ENCODE data around the gene ANXA5.

ANXA5 gene

DNA sequence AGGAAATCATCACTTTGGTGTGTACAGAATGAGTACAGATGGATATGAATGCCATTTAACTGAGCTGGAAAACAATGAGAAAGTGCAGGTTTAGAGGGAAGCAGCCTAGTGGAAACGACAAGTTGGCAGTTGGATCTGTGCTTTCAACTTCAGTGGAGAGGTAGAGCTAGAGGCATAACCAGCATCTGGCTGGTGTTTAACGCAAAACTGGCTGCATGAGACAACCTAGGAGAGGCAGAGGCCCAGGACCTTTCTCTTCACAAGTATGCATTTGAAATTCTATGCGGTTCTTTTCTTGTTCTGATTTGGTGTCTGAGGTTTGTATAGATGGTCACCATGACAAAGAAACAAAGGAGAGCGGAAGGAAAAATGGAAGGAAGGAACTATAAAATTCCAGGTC is 63.1 kb downstream of the ANXA5 start:
- no peak for FAIRE-seq

- FAIRE-seq, result no peak
Observed at GRCh38 chr4:121632636-121633035, 64.1 kb downstream of the ANXA5 start.
